HL-60 (cell line): ENCODE results near the gene MBTPS2.

ENCODE experiments used
- DNase-seq, 2 experiments: peaks; one replicate each; pipeline ENCODE4 v3.0.0-alpha.2; 2010 to 2020; ENCODE audit warnings: low read depth in 1 of 2, low spot score in 1 of 2
- H3K27ac ChIP-seq: fragments of 250-450 bp; sonication (Bioruptor Pico); replicated peaks from 2 replicates; pipeline ENCODE4 v1.5.1; 2020; ENCODE audit warnings: mild to moderate bottlenecking, moderate library complexity
- H3K27me3 ChIP-seq: fragments of 250-450 bp; sonication (Bioruptor Pico); 2 replicates; pipeline ENCODE4 v1.5.1; 2021; ENCODE audit warnings: mild to moderate bottlenecking, moderate library complexity; ENCODE audit not compliant: insufficient read depth, poor library complexity, severe bottlenecking
- H3K4me3 ChIP-seq: replicated peaks from 2 replicates; pipeline ENCODE4 v1.5.1; 2011; ENCODE audit warnings: mild to moderate bottlenecking, control low read depth, low read length; ENCODE audit not compliant: insufficient read depth
- GABPA ChIP-seq: IDR thresholded peaks from 2 replicates; pipeline ENCODE4 v1.6.1; 2012; ENCODE audit warnings: low read depth
- POLR2AphosphoS5 ChIP-seq: IDR thresholded peaks from 2 replicates; pipeline ENCODE4 v1.6.1; 2012; ENCODE audit warnings: low read depth
- SPI1 ChIP-seq: IDR thresholded peaks from 2 replicates; pipeline ENCODE4 v1.6.1; 2012; ENCODE audit warnings: low read depth, mild to moderate bottlenecking, borderline replicate concordance
- TF ChIP-seq, protein P1 (sequence below): IDR thresholded peaks from one replicate; pipeline ENCODE4 v1.5.1; 2011; ENCODE audit warnings: low read length, control low read depth, inconsistent platforms; ENCODE audit not compliant: insufficient read depth
- TF ChIP-seq, protein P2 (sequence below): IDR thresholded peaks from 2 replicates; pipeline ENCODE4 v1.6.1; 2012; ENCODE audit warnings: low read depth; ENCODE audit not compliant: insufficient replicate concordance

Gene MBTPS2

DNA sequence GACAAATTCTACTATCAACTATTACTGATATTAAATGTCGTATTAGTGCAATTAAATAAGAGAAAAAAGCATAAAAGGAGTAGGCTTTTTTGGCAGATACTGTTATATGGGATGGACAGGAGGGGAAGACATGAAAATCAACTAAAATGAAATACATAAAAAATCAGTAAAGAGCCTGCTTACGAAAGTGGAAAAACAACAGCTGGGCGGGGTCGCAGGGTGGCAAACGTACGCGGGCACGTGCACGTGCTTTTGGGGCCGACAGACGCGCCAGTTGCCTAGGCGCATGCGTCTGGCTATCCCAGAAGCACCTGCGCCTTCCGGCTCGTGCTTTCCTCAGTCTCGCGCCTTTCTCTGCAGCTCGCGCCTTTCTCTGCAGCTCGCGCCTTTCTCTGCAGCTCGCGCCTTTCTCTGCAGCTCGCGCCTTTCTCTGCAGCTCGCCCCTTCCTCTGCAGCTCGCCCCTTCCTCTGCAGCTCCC lies 16.6 kb downstream of the MBTPS2 start, which contains the start of gene YY2:
Gene YY2 (plus strand): TSS at position 51 of the 479 bp plus-strand sequence. CDS start 498 bp downstream, outside the sequence.
- Histone ChIP-seq H3K27ac (no peak within 1 kb of the TSS), H3K27me3 (no peaks in the 10 kb centered on the region), H3K4me3 (no peak within 1 kb of the TSS)
- no peak for TF ChIP-seq SPI1
- TF ChIP-seq, protein P1, sequence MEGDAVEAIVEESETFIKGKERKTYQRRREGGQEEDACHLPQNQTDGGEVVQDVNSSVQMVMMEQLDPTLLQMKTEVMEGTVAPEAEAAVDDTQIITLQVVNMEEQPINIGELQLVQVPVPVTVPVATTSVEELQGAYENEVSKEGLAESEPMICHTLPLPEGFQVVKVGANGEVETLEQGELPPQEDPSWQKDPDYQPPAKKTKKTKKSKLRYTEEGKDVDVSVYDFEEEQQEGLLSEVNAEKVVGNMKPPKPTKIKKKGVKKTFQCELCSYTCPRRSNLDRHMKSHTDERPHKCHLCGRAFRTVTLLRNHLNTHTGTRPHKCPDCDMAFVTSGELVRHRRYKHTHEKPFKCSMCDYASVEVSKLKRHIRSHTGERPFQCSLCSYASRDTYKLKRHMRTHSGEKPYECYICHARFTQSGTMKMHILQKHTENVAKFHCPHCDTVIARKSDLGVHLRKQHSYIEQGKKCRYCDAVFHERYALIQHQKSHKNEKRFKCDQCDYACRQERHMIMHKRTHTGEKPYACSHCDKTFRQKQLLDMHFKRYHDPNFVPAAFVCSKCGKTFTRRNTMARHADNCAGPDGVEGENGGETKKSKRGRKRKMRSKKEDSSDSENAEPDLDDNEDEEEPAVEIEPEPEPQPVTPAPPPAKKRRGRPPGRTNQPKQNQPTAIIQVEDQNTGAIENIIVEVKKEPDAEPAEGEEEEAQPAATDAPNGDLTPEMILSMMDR, result no peak
- no peak for TF ChIP-seq POLR2AphosphoS5
- TF ChIP-seq, protein P2, sequence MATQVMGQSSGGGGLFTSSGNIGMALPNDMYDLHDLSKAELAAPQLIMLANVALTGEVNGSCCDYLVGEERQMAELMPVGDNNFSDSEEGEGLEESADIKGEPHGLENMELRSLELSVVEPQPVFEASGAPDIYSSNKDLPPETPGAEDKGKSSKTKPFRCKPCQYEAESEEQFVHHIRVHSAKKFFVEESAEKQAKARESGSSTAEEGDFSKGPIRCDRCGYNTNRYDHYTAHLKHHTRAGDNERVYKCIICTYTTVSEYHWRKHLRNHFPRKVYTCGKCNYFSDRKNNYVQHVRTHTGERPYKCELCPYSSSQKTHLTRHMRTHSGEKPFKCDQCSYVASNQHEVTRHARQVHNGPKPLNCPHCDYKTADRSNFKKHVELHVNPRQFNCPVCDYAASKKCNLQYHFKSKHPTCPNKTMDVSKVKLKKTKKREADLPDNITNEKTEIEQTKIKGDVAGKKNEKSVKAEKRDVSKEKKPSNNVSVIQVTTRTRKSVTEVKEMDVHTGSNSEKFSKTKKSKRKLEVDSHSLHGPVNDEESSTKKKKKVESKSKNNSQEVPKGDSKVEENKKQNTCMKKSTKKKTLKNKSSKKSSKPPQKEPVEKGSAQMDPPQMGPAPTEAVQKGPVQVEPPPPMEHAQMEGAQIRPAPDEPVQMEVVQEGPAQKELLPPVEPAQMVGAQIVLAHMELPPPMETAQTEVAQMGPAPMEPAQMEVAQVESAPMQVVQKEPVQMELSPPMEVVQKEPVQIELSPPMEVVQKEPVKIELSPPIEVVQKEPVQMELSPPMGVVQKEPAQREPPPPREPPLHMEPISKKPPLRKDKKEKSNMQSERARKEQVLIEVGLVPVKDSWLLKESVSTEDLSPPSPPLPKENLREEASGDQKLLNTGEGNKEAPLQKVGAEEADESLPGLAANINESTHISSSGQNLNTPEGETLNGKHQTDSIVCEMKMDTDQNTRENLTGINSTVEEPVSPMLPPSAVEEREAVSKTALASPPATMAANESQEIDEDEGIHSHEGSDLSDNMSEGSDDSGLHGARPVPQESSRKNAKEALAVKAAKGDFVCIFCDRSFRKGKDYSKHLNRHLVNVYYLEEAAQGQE, result no peak
- no peak for DNase-seq

DNA sequence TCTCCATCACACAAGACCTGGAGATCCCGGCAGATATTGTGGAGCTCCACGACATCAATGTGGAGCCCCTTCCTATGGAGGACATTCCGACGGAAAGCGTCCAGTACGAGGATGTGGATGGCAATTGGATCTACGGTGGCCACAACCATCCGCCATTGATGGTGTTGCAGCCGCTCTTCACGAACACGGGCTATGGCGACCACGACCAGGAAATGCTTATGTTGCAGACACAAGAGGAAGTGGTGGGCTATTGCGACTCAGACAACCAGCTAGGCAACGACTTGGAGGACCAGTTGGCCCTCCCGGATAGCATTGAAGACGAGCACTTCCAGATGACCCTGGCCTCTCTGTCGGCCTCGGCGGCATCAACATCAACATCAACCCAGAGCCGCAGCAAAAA lies 17.1 kb downstream of the MBTPS2 start:
- DNase-seq, result no peak

DNA sequence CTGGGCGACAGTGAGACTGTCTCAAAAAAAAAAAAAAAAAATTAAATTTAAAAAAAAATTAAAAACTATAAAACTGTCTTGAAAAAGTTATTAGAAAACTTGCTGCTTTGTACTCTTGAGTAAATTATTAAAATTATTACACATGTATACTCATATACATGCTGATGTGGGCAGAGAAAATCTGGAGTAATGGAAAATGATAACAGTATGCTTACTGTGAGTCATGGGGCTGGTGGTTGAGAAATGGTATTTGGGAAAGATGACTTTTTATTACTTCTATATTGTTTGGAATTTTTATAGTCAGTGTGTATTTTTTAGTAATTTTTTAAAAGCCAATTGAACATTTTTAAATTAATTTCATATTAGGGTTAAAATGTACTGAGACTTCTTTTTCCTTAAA lies 23.8 kb downstream of the MBTPS2 start:
- TF ChIP-seq SPI1 (no peak), GABPA (no peak), POLR2AphosphoS5 (no peak)
- TF ChIP-seq, protein P1, result no peak
- TF ChIP-seq, protein P2, result no peak
- DNase-seq, result no peak
- H3K27me3 ChIP-seq, result no peaks in the 10 kb centered on the region
- H3K27ac ChIP-seq, result no peak overlapping the region
- H3K4me3 ChIP-seq, result no peak overlapping the region

More for the DNA sequence above, 17.1 kb downstream of the MBTPS2 start:
- TF ChIP-seq GABPA, result no peak
- TF ChIP-seq POLR2AphosphoS5, result no peak
- TF ChIP-seq, protein P1, result no peak
- TF ChIP-seq, protein P2, result no peak
- H3K27ac ChIP-seq, result no peak overlapping the region
- no peak overlapping the region for H3K4me3 ChIP-seq
- no peaks in the 10 kb centered on the region for H3K27me3 ChIP-seq
